ENCODE data around the gene RHOC.

DNA sequence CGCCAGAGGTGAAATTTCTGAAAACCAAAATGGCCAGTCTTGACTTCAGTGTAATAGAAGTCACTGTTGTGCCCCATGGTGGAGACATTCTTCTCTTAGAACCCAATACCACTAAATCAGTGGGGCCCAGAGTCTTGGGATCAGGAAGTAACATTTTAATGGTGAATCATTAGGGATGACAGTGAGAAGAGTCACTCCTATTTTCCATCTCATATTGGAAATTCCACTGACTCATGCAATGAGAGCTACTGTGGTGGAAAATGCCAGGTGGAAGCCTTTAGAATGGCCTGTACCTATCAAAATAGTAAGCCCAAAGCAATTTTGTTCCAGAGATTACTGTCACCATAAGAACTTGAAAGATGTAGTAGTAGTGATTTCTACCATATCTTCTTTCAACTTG lies 28.8 kb upstream of the RHOC start:
- TF ChIP-seq, protein P1, sequence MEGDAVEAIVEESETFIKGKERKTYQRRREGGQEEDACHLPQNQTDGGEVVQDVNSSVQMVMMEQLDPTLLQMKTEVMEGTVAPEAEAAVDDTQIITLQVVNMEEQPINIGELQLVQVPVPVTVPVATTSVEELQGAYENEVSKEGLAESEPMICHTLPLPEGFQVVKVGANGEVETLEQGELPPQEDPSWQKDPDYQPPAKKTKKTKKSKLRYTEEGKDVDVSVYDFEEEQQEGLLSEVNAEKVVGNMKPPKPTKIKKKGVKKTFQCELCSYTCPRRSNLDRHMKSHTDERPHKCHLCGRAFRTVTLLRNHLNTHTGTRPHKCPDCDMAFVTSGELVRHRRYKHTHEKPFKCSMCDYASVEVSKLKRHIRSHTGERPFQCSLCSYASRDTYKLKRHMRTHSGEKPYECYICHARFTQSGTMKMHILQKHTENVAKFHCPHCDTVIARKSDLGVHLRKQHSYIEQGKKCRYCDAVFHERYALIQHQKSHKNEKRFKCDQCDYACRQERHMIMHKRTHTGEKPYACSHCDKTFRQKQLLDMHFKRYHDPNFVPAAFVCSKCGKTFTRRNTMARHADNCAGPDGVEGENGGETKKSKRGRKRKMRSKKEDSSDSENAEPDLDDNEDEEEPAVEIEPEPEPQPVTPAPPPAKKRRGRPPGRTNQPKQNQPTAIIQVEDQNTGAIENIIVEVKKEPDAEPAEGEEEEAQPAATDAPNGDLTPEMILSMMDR (conservative IDR thresholded peaks at IDR 0.05 in 1 of 2, IDR thresholded peaks at IDR 0.05 in 1 of 2; ENCODE audit: low read depth in 1 of 2, low read length in 2 of 2), result no peak
- no peak for TF ChIP-seq EZH2 (IDR thresholded peaks at IDR 0.05; ENCODE audit: low read length, missing control alignments)
